Hippocampal formation (tissue), 2 donors: Measurements from ENCODE around the gene C2orf49.
"Not testable (repeated sequence)": the region's sequence is repeated elsewhere in the genome, so short reads cannot be mapped to it uniquely, and the experiment has no call there.

Experiments
- DNase-seq, 2 donors: peaks; one replicate each; lab custom pipeline; 2025; lab: John Stamatoyannopoulos, UW

C2orf49 gene

GRCh38 chr2:105321875-105322646 lies 15.3 kb upstream of the C2orf49 start:
- DNase-seq: no peak

- DNase-seq: no peak
These were observed 14.2 kb upstream of the C2orf49 start for GRCh38 chr2:105323111-105323510.

- no peak for DNase-seq
These were observed 13.2 kb upstream of the C2orf49 start for GRCh38 chr2:105324101-105324500.

- DNase-seq: no peak
These were observed 12.6 kb upstream of the C2orf49 start for GRCh38 chr2:105324732-105325131.

- DNase-seq: no peak
These were observed 11.9 kb upstream of the C2orf49 start for GRCh38 chr2:105325389-105325963.

GRCh38 chr2:105327271-105327670 lies 10.1 kb upstream of the C2orf49 start:
- DNase-seq: not testable (repeated sequence)

- no peak for DNase-seq
These were observed 9.7 kb upstream of the C2orf49 start for GRCh38 chr2:105327690-105328089.

GRCh38 chr2:105328281-105329196 lies 8.8 kb upstream of the C2orf49 start:
- DNase-seq: peak; percentile 12 to 26

GRCh38 chr2:105329197-105329554 lies 8.2 kb upstream of the C2orf49 start:
- peak in 1 of 2 donors; percentile 33 for DNase-seq

- DNase-seq: peak; percentile 28 to 53
These were observed 7.5 kb upstream of the C2orf49 start, which contains the start of gene TGFBRAP1 for GRCh38 chr2:105329561-105330495. Gene TGFBRAP1, minus strand, starts transcription at chr2:105329735. Its CDS starts 21,434 bp downstream, at chr2:105308301.

GRCh38 chr2:105330681-105331375 lies 6.5 kb upstream of the C2orf49 start:
- DNase-seq: no peak

- no peak for DNase-seq
These were observed 3.1 kb upstream of the C2orf49 start for GRCh38 chr2:105334211-105334610.

GRCh38 chr2:105335469-105335868 lies 1.9 kb upstream of the C2orf49 start:
- no peak for DNase-seq

- no peak for DNase-seq
These were observed 586 bp upstream of the C2orf49 start for GRCh38 chr2:105336786-105337121.

- no peak for DNase-seq
These were observed 663 bp downstream of the C2orf49 start for GRCh38 chr2:105338020-105338385.

- DNase-seq: no peak
These were observed 2.1 kb downstream of the C2orf49 start for GRCh38 chr2:105339414-105339813.

GRCh38 chr2:105344704-105345345 lies 7.5 kb downstream of the C2orf49 start:
- peak in 1 of 2 donors; percentile 23 for DNase-seq

GRCh38 chr2:105357122-105357521 lies 19.8 kb downstream of the C2orf49 start:
- no peak for DNase-seq

GRCh38 chr2:105358593-105358992 lies 21.3 kb downstream of the C2orf49 start:
- DNase-seq: no peak

- DNase-seq: no peak
These were observed 24.0 kb downstream of the C2orf49 start for GRCh38 chr2:105361102-105361889.
